ENCODE measurements around the gene NEU2.
"Not testable (repeated sequence)": the region's sequence is repeated elsewhere in the genome, so short reads cannot be mapped to it uniquely, and the experiment has no call there.

Gene NEU2

GRCh38 chr2:233010569-233011267, 21.8 kb upstream of the NEU2 start:
- no peak for DNase-seq

DNA sequence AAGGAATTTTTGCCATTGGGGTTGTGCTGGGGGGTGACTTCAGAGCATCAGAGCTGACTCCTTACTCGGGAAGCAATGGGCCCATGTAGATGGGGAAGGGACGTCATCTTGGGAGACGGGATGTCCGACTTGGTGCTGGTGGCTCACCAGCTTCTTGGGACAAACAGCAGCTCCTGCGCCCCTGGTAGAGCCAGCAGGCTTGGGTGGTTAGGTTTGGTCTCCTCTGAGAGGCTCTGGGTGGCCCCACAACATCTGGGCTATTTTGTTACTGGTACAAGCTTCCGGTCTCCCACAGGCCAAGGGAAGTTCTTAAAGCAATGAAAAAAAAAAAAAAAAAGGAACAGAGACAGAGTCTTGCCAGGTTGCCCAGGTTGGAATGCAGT, 21.2 kb upstream of the NEU2 start:
- no peak for DNase-seq

DNA sequence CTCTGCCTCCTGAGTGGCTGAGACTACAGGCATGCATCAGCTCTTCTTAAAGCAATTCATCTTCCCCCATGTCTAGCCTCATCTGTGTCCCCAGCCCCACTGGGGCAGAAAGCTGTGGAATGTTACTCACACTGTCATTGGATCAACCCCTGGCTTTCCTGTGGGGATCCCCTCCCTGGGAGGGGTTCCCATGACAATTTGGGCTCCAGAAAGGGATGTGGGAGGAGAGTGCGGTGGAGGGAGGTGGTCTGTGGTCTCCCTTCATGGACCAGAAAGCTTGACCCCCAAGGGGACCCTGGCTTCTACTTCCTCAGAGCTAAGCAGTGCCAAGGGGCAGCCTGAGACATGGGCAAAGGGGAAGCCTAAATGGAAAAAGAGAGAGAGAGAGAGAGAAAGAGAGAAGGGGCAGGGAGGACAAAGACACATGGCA, 20.8 kb upstream of the NEU2 start:
- no peak for DNase-seq

GRCh38 chr2:233012301-233012971, 20.0 kb upstream of the NEU2 start:
- DNase-seq, result no peak

- no peak for DNase-seq
Measured at GRCh38 chr2:233013027-233013461, 19.4 kb upstream of the NEU2 start, which contains the start of gene NGEF. NGEF (minus strand) TSS chr2:233013256; CDS start chr2:232974890, 38,366 bp downstream.

- no peak for DNase-seq
Measured at GRCh38 chr2:233013650-233014049, 18.8 kb upstream of the NEU2 start.

DNA sequence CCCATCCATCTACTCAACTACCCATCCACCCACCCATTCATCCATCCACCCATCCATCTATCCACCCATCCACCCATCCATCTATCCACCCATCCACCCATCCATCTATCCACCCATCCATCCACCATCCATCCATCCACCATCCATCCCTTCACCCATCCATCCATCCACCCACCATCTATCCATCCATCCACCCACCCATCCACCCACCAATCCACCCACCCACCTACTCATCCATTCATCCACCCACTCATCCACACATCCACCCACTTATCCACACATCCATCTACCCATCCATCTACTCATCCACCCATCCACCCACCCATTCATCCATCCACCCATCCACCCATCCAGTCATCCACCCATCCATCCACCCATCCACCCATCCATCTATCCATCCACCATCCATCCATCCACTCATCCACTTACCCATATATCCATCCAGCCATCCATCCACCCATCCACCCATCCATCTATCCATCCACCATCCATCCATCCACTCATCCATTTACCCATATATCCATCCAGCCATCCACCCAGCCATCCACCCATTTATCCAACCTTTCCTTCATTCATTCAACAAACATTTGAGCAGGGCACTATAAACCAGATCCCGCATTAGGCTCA, 17.3 kb upstream of the NEU2 start:
- DNase-seq, result no peak

- DNase-seq, result no peak
Measured at GRCh38 chr2:233017947-233018346, 14.5 kb upstream of the NEU2 start.

DNA sequence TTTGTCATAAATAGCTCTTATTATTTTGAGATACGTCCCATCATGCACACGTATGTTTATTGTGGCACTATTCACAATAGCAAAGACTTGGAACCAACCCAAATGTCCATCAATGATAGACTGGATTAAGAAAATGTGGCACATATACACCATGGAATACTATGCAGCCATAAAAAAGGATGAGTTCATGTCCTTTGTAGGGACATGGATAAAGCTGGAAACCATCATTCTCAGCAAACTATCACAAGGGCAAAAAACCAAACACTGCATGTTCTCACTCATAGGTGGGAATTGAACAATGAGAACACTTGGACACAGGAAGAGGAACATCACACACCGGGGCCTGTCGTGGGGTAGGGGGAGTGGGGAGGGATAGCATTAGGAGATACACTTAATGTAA, 12.9 kb upstream of the NEU2 start:
- not testable (repeated sequence) for DNase-seq

DNA sequence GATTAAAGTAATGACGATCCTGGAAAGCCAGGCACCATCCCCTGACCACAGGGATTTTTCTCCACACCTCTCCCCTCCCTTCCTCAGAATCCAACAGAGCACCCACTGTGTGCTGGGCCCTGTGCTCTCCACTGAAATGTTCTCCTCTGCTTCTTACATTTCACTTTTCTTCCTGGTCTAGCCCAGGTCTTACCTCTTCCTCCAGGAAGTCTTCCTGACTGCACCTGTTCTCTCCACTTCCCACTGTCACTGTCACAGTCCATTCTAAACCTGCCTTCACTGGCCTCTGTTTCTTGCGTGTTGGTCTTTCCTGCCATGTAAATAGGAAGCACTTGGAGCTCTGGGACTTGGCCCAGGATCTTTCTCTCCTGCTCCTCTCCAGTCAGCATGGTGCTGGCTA, 12.0 kb upstream of the NEU2 start:
- DNase-seq, result no peak

DNA sequence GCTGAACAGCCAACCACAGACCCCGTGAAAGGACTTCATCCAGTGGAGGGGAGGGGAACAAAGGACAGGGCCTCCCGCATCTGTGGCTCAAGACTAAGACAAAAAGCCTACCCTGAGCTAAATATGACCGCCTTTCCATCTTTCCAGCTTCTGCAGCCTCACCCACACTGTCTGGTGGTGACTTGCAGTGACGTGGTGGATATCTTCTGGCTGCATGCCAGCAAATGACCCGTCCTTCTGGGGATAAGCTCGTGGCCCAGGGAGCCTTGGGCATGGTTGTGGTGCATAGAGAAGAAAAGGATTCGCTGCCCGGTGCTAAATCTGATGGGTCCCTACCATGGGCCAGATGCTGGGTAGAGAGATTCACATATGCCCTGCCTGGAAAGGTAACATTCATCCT, 10.7 kb upstream of the NEU2 start:
- DNase-seq, result no peak

GRCh38 chr2:233022561-233022960, 9.9 kb upstream of the NEU2 start:
- no peak for DNase-seq

- DNase-seq, result no peak
Measured at GRCh38 chr2:233023007-233023760, 9.3 kb upstream of the NEU2 start.

DNA sequence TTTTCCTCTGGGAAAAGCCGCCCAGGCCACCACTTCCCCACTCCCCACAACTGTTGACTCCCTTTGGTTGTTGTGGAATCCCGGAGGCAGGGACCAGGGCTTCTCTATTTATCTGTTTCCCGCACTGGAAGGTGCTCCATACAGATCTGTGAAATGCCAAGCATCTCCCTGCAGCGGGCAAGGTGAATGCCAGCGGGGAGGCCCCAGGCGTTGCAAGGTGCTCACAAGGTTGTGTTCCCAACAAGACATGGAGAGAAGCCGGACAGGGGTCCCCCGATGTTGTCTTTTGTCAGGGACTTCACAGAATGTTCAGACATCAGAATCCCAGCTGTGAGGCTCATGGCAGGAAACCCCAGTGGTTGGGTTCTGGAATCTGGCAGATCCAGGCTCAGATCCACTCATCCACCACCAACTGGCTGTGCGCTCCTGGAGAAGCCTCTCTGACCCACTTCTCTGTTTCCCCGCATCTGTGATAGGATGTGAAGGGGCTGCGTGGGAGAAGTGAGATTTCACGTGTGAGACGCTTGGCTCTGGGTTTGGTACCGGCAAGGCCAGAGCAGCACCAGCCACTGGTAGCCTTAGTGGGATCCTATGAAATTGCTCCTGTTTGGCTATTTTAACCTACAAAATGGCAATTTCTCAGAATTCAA, 8.6 kb upstream of the NEU2 start:
- no peak for DNase-seq

- DNase-seq, result no peak
Measured at GRCh38 chr2:233025706-233026105, 6.8 kb upstream of the NEU2 start.

GRCh38 chr2:233026198-233026813, 6.2 kb upstream of the NEU2 start:
- no peak for DNase-seq

DNA sequence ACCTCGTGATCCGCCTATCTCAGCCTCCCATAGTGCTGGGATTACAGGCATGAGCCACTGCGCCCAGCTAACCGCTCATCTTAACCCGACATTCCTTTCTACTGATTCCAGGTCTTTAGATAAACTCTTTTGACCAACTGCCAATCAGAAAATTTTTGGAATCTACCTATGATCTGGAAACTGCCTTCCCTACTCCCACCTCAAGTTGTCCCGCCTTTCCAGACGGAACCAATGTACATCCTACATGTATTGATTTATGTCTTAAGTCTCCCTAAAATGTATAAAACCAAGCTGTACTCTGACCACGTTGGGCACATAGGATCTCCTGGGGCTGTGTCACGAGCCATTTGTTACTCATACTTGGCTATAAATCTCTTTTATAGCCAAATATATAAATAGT, 3.2 kb upstream of the NEU2 start:
- no peak for DNase-seq

- DNase-seq, result peak in 14 of 56 donors; percentile 6 to 71 (median 36)
Measured at GRCh38 chr2:233031556-233032500, 644 bp upstream of the NEU2 start.

GRCh38 chr2:233033672-233034071, 1.2 kb downstream of the NEU2 start:
- DNase-seq, result no peak
